GM21447 (cell line): ENCODE results near the gene SYPL2.
A peak's percentile ranks its signal among the peaks of the same experiment; 100 is the strongest.

Experiments used
- ATAC-seq: cut with Tn5 transposase; IDR thresholded peaks from one replicate; pipeline ENCODE4 v1.9.1; 2021; ENCODE audit not compliant: unreplicated experiment

The SYPL2 gene

DNA sequence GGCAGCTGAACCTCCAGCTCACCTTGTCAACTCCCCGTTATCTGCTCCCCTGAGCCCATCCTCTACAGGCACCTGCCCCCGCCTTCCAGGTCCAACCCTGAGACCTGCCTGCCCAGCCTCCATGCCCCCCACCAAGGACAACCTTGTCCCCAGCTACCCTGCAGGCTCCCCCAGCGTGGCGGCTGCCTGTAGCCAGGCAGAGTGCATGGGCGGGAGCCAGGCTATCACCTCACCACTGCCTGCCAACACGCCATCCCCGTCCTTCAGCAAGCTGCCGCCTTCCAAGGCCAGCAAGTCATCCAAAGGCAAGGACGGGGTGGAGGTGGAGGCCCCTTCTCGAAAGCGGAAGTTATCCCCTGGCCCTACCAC, 24.6 kb downstream of the SYPL2 start:
- no peak for ATAC-seq

DNA sequence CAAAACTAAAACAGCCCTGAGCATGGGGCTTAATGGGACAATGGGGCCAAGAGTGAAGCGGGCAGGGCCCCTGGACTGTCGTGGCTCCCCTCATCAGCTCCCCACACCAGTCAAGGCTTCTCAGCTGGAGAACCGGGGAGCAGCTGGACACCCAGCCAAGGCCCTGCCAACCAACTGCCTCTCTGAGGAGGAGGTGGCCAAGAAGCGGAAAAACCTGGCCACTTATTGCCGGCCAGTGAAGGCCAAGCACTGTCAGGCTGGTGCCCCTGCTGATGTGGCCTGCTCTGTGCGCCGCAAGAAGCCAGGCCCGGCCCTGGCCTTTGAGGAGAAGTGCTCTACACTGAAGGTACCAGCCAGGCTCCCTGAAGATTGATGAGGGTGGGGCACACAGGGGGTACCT, 25.0 kb downstream of the SYPL2 start:
- ATAC-seq = no peak

DNA sequence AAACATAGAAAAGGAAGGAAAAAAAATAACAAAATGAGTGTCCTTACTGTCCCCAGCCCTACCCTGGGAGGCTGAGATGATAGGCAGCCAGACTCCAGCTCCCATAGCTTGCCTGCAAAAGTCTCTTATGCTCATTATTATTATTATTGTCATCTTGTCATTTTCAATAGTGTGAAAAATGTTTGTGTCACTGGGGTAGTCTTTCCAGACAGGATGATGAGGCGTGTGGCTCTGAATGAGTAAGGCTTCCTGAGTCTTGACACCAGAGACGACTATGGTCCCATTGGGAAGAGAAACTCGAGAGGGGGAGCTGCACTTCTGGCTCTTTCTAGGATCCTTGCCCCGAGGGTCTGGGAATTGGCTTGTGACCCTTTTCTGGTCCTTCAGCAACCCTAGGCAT, 26.4 kb downstream of the SYPL2 start:
- no peak for ATAC-seq

DNA sequence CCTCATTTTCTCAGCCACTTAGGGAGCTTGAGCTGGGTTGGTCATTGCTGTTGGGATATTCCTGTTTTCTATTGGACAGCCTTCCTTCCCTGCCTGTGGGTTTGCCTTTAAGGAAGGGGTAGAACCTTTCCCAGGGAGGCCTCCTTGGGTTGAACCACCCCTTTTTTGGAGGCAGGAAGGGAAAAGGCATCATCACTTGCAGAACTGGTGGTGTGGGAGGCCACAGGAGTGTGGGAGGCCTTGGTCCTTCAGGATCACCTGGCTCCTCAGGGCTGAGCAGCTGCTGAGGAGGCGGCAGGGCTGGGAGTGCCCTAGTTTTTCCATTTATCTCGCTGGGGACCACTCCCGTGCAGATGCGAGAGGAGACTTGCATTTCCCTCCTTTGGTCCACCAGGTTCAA, 26.9 kb downstream of the SYPL2 start:
- no peak for ATAC-seq

DNA sequence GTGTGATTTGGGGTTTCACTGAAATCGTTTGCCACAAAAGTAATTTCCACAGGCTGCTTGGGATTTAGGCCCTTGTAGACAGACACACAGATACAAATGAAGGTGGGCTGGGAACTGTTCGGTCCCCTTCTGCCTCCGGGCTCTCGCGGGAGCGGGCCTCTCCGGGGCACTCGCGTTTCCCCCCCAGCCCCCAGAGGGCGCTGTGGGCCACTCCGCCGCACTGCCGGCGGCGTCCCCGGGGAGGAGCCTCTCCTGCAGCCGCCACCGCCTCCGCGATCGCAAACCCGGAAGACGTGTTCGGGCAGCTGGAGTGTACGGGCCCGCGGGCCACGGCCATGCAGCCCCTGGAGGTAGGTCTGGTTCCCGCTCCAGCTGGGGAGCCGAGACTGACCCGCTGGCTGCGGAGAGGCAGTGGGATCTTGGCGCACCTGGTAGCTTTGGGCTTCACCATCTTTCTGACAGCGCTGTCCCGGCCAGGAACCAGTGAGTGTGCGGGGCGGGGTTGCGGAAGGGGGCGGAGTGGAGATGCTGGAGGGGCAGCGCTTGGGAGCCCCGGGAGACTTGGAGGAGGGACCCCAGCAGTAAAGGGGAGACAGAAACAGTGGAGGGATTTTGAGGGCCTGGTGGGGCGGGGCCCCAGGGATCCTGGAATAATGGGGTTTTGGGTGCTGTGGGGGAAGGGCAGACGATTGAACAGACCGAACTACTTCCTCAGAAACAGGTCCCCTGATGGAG, 27.6 kb downstream of the SYPL2 start, which contains the start of gene CYB561D1:
CYB561D1 (plus strand) TSS at position 290 of the 735 bp plus-strand sequence; CDS start at position 336, 46 bp downstream.
- ATAC-seq = peak; percentile 87

DNA sequence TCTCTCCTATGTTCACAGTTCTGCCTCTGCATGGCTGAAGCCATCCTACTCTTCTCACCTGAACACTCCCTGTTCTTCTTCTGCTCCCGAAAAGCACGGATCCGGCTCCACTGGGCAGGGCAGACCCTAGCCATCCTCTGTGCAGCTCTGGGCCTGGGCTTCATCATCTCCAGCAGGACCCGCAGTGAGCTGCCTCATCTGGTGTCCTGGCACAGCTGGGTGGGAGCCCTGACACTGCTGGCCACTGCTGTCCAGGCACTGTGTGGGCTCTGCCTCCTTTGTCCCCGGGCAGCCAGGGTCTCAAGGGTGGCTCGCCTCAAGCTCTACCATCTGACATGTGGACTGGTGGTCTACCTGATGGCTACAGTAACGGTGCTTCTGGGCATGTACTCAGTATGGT, 29.4 kb downstream of the SYPL2 start:
- no peak for ATAC-seq

DNA sequence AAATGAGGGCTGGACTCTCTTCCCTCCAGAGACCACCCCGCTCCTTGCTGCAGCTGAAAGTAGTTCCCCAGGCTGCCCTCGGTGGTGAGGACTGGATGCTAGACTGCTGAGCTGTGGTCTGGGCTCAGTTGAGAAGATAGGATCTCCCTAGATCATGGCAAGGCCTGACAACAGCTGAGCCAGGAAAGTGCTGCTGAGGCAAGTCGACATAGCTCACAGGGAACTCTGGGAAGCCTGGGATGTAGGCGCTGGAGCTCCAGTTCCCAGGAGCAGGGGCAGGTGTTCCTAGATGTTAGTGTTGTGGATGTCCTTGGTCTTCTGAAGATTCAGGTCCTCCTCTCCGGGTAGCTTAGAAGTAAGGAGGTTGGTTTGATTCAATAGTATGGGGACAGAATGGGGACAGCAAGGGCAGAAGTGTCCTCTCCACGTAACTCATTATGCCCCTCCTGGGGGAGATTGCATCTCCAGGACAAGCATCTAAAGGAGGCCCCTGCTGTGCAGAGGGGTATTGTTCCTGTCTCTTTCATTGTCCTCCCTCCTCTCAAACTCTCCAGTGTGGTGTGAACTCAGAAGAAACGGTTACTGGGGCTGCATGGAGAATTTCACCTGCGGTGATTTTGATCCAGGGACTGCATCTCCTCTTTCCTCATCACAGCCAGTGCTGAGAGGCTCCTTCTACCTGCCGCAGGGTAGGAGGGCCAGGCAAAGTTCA, 31.3 kb downstream of the SYPL2 start:
- no peak for ATAC-seq

DNA sequence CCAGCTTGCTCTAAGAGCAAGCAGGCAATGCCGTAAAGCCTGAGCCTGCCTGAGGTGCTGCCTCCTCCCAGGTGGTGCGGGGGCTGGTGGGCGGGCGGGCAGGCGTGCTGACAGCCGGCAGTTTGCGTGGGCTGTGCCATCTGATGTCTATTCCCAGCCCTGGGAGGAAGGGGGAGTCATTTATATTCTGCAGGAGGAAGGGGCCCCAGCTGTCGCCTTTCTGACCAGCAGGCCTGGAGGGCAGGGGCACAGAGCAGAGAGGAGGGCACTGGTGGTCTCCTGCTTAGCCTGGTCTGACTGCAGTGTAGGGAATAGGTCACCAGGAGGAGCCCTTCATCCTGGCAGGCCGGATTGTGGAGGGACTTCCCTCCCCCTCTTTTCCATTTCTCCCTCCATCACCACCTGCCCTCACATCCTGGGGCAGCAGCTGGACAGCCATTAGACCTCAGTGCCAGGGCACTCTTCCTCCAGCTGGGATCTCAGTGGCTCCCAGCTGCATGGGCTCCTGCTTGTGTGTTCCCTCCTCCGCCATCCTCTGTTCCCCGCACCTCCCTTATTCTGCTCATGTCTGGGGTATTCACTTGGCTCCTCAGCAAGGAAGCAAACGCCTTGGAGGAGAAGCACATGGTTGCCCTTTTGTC, 31.9 kb downstream of the SYPL2 start:
- no peak for ATAC-seq

DNA sequence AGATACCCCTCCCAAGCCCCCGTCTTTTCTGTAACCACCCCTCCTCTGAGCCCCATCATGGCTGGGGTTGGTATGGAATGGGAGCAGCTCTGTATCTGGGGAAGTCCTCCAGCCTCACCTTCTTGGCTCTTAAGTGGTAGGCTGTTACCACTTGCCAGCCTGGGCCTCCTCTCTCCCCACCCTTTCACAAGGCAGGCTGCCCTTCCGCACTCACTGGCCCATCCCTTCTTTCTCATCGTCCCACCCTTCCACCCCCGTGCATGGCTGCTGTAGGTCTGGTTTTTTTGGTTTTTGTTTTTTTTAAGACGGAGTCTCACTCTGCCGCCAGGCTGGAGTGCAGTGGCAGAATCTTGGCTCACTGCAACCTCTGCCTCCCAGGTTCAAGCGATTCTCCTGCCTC, 32.7 kb downstream of the SYPL2 start:
- no peak for ATAC-seq

DNA sequence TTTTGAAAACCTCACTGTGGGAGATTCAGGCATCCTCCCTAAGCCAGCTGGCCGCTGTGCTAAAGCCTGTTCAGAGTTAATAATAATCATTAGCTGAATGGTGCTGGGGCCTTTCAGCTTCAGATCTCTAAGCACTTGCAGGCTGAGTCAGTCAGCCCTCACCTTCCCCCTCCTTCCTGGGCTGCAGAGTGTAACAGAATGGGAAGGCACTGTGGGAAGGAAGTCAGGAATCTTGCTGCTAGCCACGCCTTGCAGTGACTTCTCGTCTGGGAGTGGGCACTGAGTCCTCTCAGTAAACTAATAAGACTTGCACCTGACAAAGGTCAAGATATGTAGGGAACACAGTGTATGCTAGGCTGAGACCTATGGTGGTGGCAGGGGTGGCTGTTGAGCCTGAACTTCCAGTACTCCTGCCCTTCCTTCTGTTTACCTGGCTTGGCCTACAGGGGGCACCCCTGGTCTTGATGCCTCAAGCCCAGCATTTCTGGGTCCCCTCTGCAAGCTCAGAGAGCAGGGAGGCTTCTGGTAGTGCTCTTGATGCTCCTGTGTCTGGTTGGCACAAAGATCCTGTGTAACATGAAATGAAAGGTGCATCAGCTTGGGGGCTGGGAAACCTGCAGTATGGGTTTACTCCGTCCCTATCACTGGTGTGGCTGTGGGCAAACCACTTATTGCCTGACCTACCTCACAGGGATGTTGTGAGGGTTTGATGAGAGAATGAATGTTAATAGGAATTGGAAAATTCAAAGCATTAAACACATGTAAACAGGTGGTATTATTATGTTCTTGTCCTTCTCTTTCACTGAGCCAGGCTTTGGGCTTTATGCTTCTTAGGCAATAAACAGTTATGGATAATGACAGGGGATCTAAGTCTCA, 33.6 kb downstream of the SYPL2 start:
- no peak for ATAC-seq

DNA sequence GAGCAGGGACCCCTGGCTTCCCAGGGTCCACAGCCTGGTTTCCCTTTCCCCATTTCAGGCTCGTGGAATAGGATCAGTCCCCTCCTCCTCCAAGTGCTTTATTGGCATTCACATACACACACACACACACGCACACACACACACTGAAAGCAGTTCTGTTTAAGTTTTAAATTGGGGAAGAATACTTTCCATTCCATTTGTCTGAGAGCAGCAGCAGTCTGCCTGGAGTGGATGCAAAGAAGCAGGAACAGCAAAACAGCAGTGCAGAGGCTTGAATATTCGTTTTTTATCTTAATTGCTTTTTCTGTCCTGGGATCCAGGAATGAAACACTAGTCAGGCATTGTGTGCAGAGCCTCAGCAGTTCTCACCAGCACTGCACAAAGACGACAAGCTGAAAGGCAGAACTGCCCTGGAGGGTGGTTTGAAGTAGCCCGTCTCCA, 34.6 kb downstream of the SYPL2 start:
- ATAC-seq = no peak

DNA sequence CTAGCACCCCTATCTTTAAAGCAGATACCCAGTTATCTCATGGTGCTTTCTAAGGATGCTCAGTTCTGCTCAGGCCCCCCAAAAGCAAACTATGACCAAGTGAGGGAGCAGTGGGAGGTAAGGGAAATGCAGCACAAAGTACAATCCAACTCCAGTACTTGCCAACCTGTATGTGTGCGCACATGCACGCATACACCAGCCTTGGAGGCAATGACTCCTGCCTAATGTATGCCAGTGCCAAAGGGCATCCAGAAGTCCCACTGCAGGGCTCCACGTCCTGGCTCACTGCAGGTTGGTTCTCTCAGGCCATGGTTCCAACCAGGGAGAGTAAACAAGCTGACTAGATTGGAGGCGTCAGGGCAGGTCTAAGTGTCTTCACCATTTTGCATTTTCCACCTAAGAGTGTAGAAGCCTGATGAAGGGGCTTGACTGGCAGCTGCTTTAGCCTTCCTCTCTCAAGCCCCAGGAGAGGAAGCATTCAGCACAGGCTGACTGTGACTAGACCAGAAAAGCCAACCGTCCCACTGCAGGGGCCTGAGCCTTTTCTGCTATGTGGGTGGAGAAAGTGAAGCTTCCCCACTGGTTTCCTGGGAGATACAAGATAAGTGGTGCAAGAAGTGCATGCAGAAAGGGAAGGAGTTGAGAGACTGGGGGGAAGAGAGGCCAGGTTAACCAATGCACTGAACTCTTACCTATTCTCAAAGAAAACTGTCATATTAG, 35.5 kb downstream of the SYPL2 start:
- no peak for ATAC-seq

DNA sequence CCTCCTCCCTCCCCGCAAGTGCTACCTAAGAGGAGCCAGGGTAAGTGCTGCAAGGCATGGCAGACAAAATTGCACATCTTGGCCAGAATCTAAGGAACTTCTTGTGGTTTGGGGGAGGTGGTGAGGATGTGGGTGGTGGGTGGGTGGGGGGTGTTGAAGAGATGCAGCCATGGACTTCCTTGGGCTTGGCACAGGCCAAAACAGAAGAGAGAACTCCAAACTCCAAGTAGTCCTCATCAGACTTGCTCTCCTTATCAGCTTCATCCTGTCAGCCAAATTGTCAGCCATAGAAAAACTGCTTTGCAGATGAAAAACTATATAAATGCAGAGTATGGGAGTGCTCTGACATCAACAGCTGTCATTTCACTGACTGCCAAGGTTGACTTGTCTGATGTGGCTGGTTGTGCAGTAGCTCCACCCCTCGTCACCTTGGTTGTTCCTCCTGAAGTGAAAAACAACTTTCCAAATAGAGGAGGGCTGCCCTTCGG, 36.1 kb downstream of the SYPL2 start:
- ATAC-seq = no peak

DNA sequence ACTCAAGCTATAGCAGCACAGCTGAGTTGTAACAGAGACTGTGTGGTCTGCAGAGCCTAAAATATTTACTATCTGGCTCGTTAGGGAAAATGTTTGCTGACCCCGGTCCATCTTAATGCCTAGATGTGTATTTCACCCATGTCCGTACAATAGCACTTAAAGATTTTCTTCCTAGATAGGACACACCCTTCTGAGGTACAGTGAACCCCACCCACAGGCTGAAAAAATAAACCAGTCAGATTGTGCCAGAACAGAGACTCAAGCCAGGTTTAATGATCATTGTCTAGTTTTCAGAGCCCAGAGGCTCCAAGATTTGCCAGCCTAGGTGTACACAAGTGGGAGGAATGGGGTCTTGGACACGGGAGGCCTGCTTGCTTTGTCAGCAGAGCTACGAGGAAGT, 37.6 kb downstream of the SYPL2 start:
- no peak for ATAC-seq

DNA sequence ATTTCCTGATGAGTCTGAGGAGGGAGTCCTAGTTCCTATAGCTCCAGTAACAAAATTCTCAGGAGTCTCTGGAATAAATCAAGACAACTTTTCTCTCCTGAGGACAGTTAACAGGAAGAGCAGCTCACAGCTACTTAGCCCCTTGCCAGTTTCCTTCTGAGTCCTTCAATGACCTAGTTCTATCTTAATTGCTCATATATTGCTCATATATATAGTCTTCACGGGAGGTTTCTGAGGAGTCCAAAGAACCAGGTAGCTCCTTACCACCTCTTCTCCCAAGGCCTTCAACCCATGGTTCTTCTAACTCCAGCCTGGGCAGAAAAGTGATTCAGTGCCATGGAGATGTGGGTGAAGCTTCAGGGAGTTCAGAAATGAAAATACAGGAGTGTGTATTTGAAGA, 38.6 kb downstream of the SYPL2 start:
- no peak for ATAC-seq

DNA sequence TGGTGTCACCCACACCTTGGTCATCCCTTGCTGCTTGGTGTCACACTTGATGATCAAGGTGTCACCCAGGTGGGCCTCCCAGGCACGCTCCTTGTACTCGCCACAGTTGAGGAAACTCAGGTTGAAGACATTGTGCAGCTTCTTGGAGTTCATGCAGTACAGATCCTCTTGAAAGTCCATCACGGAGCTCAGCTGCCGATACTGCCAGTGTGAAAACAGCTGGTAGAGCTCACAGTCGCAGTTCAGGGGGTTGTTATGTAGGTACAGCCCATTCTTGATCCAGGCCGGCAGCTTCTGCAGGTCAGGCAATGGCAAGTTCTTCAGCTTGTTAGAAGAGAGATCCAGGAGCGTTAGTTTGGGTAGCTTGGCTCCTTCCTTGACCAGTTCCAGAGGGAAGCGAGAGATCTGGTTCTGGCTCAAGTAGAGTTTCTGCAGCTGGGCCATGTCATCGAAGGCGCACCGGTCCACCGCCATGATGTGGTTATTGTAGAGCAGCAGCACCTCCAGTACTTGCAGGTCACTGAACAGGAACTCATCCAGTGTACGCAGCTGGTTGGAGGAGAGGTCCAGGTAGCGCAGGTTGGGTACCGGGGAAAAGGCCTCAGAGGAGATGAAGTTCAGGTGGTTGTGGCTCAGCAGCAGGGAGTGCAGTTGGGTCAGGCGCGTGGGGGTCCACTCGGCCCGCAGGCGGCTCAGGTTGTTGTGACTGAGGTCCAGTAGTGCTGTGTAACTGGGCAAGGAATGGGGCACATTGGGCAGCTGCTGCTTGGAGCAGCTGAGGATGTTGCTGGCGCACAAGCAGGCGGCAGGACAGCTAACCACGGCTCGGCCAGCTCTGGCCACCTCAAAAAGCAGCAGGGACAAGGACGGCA, 41.9 kb downstream of the SYPL2 start:
- ATAC-seq = no peak

DNA sequence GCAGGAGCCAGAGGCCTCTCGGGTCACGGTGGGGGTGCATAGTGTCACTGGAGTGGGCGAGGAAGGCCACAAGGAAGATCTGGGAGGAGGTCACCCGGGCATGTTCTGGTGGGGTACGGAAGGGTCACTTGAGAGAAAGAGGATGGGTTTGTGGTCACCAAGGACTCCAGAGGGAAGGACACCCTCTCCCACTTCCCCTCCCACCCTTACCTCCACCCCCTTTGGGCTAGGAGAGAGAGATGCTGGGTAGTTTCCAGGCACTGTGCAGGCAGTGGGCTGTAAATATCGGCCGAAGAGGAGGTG, 42.5 kb downstream of the SYPL2 start:
- no peak for ATAC-seq

DNA sequence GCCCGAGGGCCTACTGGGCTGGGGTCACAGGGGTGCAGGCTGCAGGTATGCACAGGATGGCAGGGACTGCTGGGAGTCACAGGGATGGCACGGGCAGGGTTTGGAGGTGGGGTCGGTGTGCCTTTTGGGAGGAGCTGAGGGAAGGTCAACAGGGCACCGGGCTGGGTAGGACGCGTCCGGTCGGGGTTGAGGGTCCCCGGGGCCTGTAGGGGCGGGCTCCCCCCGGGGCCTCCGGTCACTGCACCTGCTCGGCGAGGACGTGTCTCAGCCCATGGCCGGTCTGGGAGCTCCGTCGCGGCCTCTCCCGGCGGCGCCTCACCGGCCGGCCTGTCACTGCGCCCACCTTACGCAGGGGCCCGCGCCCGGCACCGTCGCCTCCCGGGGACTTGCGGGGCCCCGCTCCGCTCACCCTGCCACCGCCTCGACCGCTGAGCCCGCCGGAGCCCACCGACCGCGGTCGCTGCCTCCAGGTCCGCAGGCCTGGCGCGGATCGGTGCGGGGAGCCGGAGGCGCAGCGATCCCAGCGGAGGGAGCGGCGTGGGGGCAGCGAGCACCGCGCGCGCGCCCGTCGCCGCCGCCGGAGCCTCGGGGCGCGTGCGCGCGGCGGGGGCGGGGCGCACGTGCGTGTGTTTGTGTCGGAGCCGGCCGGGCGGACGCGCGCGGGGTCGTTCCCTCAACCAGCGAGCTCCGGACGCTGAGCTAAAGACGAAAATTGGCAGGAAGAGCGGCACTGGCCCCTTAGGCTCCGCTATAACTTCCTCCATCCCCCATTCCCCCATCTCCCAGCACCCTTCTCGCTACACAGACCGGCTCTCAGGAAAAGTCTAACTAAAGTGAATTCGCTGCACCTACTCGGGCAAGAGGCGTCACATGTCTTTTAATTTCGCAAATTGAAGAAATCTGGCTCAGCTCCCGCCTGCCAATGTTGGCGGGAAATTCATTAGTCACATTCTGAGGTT, 43.1 kb downstream of the SYPL2 start, which contains the start of gene AMIGO1:
AMIGO1 (minus strand) TSS at position 552 of the 959 bp plus-strand sequence. CDS start 815 bp downstream, outside the sequence.
- no peak for ATAC-seq
